NCI-H1694 treated with DMSO at 0.1 percent for 48 hours (cell line): ENCODE measurements around the gene ARSD.
"Not testable (repeated sequence)": the region's sequence is repeated elsewhere in the genome, so short reads cannot be mapped to it uniquely, and the experiment has no call there.

ENCODE experiments used
- DNase-seq: peaks from one replicate; lab custom pipeline; 2025; lab: John Stamatoyannopoulos, UW

The ARSD gene

DNA sequence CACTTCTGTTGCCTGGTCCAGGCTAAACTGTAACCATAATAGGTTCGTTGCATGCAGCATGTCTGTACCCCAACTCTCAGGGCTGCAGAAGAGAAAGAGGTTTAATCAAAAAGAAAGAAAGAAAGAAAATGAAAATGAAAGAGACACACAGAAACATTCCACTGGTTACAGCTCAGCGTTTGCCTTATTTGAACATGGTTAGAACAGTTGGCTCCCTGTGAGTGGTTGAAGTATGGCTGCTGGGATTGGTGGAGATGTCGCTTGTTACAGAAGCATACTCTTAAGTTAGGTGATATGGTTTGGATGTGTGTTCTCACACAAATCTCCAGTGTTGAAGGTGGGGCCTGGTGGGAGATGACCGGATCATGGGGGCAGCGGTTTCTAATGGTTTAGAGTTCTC, 36.3 kb downstream of the ARSD start:
- no peak for DNase-seq

DNA sequence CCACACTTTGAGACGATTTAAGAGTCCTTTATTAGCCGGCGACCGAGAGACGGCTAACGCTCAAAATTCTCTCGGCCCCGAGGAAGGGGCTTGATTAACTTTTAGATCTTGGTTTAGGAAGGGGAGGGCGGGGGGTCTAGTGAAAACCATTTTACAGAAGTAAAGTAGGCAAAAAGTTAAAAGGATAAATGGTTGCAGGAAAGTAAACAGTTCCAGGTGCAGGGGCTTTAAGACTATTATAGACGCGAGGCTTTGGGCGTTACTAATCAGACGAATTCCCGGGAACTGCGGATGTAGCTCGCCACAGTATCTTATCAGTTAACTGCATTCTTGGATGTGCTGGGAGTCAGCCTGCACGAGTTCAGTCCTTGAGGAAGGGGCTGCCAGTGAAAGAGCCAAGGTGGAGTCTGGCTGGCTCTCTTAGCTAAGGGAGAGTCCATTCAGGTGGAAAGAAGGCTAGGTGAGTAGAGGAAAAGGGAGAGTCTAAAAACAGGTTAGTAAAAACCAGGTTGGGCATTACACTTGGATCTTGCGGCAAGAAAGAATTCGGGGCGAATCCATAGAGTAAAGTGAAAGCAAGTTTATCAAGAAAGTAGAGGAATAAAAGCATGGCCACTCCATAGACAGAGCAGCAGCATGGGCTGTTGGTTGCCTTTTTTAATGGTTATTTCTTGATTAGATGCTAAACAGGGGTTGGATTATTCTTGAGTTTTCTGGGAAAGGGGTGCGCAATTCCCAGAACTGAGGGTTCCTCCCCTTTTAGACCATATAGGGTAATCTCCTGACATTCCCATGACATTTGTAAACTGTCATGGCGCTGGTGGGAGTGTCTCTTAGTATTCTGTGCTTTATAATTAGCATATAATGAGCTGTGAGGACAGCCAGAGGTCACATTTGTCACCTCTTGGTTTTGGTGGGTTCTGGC, 38.3 kb downstream of the ARSD start:
- not testable (repeated sequence) for DNase-seq

DNA sequence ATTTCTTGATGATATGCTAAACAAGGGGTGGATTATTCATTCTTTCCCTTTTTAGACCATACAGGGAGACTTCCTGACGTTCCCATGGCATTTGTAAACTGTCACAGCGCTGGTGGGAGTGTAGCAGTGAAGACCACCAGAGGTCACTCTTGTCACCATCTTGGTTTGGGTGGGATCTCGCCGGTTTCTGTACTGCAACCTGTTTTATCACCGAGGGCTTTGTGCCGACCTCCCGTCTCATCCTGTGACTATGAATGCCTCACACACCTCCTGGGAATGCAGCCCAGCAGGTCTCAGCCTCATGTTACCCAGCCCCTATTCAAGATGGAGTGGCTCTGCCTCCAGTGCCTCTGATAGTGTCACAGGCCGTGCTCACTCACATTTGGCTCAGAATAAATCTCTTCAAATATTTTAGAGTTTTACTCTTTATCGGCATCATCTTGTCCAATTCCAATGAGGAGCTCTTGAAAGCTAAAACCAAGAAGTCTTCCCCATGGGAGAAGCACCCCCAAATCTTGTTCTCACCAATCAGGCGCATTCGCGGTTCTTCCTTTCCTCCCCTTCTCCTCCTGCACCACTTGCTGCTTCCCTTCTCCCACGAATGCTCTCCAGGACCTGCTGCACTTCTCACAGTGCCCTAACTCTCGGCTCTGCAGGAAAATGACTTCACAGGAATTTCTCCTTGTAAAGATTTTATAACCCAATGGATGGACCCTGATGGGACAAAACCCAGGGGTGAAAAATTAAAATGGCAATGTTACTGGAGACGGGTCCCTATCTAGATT, 39.2 kb downstream of the ARSD start:
- DNase-seq = not testable (repeated sequence)

GRCh38 chrX:2889045-2889605, 40.0 kb downstream of the ARSD start:
- DNase-seq = no peak

GRCh38 chrX:2888309-2888708, 40.8 kb downstream of the ARSD start:
- no peak for DNase-seq

DNA sequence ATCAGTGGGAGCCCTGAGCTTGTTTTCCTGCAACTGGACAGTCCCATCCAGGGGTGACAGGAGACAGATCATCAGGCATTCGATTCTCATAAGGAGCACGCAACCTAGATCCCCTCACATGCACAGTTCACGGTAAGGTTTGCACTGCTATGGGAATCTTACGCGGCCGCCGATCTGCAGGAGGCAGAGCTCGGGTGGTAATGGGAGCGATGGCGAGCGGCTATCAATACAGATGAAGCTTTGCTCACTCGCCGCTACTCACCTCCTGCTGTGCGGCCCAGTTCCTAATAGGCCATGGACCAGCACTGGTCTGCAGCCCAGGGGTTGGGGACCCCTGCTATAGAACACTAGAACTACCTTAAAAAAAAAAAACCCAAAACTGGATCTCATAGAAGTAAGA, 45.4 kb downstream of the ARSD start:
- no peak for DNase-seq

- no peak for DNase-seq
Measured at GRCh38 chrX:2879670-2880069, 49.5 kb downstream of the ARSD start.

DNA sequence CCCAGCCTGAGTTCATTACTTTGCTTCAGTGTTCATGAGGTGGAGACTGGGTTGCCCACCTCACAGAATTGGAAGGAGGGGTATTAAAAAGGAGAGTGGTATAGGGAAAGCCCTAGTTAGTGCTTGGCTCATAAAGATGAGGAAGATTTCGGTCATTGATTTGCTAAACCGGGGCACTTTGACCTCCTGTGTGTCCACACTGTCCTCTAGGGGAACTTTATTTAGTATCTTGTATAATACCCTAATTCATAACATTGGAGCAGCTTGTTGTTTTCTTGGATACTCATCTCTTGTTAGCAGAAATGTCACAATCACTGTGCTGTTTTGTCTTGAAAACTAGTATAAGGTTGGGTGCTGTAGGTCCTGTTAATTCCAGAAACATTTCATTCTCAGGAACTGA, 50.6 kb downstream of the ARSD start:
- DNase-seq = no peak

DNA sequence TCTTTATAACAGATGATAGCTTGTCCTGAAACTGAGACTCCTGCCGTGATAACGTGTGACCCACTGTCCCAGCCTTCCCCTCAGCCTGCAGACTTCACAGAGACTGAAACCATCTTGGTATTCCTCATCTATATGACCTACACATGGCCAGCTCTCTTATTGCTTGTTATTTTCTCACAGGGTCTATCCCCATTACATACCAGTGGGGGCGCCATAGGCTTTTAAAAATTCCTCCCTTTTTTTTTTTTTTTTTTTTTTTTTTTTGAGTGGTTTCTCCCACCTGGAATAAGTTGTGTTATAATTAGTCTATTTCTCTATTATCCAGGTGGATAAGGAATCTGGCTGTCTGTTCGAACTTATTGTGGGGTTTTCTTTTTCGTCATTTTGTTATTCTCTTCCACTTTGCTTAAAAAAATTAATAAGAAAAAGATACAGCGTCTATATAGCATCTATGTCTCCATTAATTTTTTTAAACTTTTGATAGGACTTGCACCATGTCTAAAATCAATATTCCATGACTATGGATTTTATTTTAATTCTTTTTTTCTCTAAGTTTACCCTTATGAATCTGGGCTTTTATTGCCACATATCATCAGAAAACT, 53.2 kb downstream of the ARSD start:
- DNase-seq = no peak

DNA sequence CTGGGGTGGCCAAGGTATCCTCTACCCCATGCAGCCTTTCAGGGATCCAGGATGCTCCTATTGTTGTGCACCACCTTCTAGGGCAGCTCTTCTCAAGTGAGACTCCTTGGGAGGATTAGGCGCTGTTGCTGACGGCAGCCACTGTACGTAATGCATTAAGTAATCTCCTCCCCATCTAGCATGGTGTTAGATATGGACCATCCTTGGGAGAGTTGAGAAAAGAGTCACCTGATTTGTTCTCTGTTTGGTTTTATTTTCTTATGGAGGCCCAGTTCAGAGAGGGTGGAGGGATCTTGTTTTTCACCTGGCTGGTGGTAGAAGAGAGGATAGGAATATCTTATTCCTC, 54.0 kb downstream of the ARSD start:
- no peak for DNase-seq

GRCh38 chrX:2874222-2875135, 54.7 kb downstream of the ARSD start:
- no peak for DNase-seq

- DNase-seq = no peak
Measured at GRCh38 chrX:2872671-2873277, 56.4 kb downstream of the ARSD start.

GRCh38 chrX:2871831-2872230, 57.3 kb downstream of the ARSD start:
- DNase-seq = no peak

- no peak for DNase-seq
Measured at GRCh38 chrX:2870650-2871049, 58.5 kb downstream of the ARSD start.

DNA sequence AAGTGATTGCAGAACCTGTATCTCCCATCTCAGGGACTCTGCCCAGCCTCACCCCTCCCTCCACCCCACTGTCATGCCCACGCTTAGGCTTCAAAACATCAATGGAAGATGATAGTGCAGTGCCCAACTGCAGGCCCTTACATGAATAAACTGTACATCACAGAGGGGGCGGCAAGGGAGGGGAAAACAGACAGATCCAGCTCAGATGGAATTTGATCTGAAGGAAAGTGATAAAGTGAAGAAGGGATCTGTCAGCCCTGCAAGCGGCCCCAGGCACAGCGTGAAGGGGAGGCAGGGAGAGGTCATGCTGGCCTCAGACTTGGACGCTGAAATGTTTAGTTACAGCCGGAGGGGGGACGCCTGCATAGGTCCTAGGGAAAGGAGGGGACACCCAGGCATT, 61.9 kb downstream of the ARSD start:
- no peak for DNase-seq

GRCh38 chrX:2863646-2864045, 65.5 kb downstream of the ARSD start:
- no peak for DNase-seq

DNA sequence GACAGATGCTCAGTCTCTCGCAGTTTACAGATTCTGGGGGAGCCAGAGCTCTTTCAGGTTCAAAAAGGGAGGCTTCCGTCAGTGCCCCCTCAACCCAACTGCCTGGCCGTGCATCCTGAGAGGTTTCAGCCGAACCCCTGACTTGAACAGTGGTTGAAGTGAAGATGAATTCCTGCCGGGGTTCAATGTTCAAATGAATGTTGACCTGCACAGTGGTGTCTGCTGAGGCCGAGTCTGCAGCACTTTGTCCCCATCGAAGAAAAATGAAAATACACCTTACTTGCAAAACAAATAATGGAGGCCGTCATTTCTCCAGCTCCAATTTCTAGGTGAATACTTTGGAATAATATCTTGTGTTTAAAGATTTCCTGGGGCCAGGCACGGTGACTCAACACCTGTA, 66.7 kb downstream of the ARSD start:
- no peak for DNase-seq

GRCh38 chrX:2859197-2859797, 69.8 kb downstream of the ARSD start:
- DNase-seq = no peak

DNA sequence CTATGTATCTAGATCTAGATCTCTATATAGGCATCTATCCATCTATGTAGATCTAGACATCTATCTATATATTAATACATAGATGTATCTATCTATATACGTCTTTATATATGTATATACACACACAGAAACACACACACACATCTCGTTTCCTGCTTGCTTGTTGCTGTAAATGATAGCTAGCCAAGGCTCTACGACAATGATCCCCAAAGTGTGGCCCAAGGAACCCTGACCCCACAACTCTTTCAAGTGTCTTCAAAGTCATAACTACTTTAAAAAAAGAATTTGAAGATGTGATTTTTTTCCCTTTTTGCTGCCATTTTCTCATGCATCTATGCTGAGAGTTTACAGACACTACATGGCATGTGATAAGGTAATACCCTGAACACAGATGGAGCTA, 71.6 kb downstream of the ARSD start:
- DNase-seq = no peak

- DNase-seq = no peak
Measured at GRCh38 chrX:2855761-2856160, 73.4 kb downstream of the ARSD start.

DNA sequence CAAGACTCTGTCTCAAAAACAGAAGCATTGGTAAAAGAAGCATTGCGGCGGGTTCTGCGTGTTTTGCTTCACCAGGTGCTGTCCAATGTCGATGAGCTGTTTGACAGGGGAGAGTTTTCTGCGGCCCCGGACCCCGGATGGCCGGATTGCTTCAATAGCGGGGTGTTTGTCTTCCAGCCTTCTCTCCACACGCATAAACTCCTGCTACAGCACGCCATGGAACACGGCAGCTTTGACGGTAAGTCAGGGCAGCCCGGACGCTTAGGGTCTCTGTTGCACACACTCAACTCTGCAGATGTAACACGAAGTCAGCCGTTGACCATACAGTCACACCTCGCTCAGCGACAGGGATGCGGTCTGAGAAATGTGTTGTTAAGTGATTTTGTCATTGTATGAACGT, 74.2 kb downstream of the ARSD start:
- DNase-seq = no peak
